SK-N-SH (cell line): Measurements from ENCODE around the gene FAM171A2. TPM values are rescaled to one million over a fixed set of nuclear protein-coding genes. Genes with fewer than 3 reads are reported as not detected.

Experiments
- CTCF ChIA-PET: fragments of 300-600, 350-600 bp; formaldehyde crosslinking; extraction: SDS; loops from one replicate; lab custom pipeline; 2021; lab: Yijun Ruan, JAX
- POLR2A ChIA-PET: fragments of 350-600 bp; sonication (Branson Sonifier 250); formaldehyde crosslinking; extraction: SDS; loops from one replicate; lab custom pipeline; 2020; ENCODE audit warnings: antibody characterized with exemption, inconsistent platforms; lab: Yijun Ruan, JAX
- DNase-seq: peaks from one replicate; pipeline ENCODE4 v3.0.0; 2012
- H2AFZ ChIP-seq: fragments of 200-600 bp; sonication (generic); 2 replicates; pipeline ENCODE4 v1.8.1; 2016; ENCODE audit warnings: antibody characterized with exemption, mild to moderate bottlenecking, low read depth
- H3F3A ChIP-seq: fragments of 200-600 bp; sonication (generic); replicated peaks from 2 replicates; pipeline ENCODE3; 2016; ENCODE audit warnings: antibody characterized with exemption, mild to moderate bottlenecking; ENCODE audit not compliant: insufficient read depth
- H3K27ac ChIP-seq, 2 experiments: fragments of 200-500 bp in 1 of 2; fragments of 200-600 bp in 1 of 2; sonication (Bioruptor generic) in 1 of 2; sonication (generic), shearing (Covaris generic) in 1 of 2; 2 replicates each; pipeline versions ENCODE4 v1.5.1 to v1.6.1; 2014 to 2016; ENCODE audit warnings: low read depth in 2 of 2, inconsistent platforms in 1 of 2, low read length in 1 of 2, mild to moderate bottlenecking in 1 of 2, mixed read lengths in 1 of 2
- H3K27me3 ChIP-seq: fragments of 200-600 bp; sonication (generic), shearing (Covaris generic); 2 replicates; pipeline ENCODE4 v1.6.1; 2016; ENCODE audit warnings: mixed run types; ENCODE audit not compliant: insufficient read depth
- H3K36me3 ChIP-seq, 2 experiments: fragments of 200-500 bp in 1 of 2; fragments of 200-600 bp in 1 of 2; sonication (Bioruptor generic) in 1 of 2; sonication (generic) in 1 of 2; replicated peaks in 1 of 2; 2 replicates each; pipeline versions ENCODE3 to v1.5.1; 2014 to 2016; ENCODE audit warnings: low read length in 1 of 2, mild to moderate bottlenecking in 1 of 2; ENCODE audit not compliant: insufficient read depth in 2 of 2, control insufficient read depth in 1 of 2
- H3K4me1 ChIP-seq, 2 experiments: fragments of 200-500 bp in 1 of 2; fragments of 200-600 bp in 1 of 2; sonication (Bioruptor generic) in 1 of 2; sonication (generic), shearing (Covaris generic) in 1 of 2; 2 replicates each; pipeline versions ENCODE4 v1.5.1 to v1.6.1; 2014 to 2016; ENCODE audit warnings: low read depth in 1 of 2, low read length in 1 of 2, mixed run types in 1 of 2; ENCODE audit not compliant: insufficient read depth in 2 of 2, control insufficient read depth in 1 of 2
- H3K4me2 ChIP-seq: fragments of 200-600 bp; sonication (generic), shearing (Covaris generic); 2 replicates; pipeline ENCODE4 v1.6.1; 2017; ENCODE audit warnings: mixed run types
- H3K4me3 ChIP-seq, 2 experiments: fragments of 200-500 bp in 1 of 2; fragments of 200-600 bp in 1 of 2; sonication (Bioruptor generic) in 1 of 2; sonication (generic), shearing (Covaris generic) in 1 of 2; 2 replicates each; pipeline versions ENCODE4 v1.5.1 to v1.8.1; 2014 to 2016; ENCODE audit warnings: low read depth in 2 of 2, inconsistent platforms in 1 of 2, low read length in 1 of 2, mild to moderate bottlenecking in 1 of 2, mixed read lengths in 1 of 2, moderate library complexity in 1 of 2
- H3K79me2 ChIP-seq: fragments of 200-600 bp; sonication (generic); 2 replicates; pipeline ENCODE4 v1.8.1; 2017; ENCODE audit warnings: mild to moderate bottlenecking; ENCODE audit not compliant: insufficient read depth
- H3K9ac ChIP-seq: fragments of 200-600 bp; sonication (generic); 2 replicates; pipeline ENCODE4 v1.6.1; 2017; ENCODE audit warnings: mixed run types
- H3K9me2 ChIP-seq: fragments of 200-600 bp; sonication (generic); 2 replicates; pipeline ENCODE4 v1.6.1; 2017; ENCODE audit warnings: mixed run types
- H3K9me3 ChIP-seq: fragments of 200-600 bp; sonication (generic); 2 replicates; pipeline ENCODE4 v1.6.1; 2017; ENCODE audit warnings: mixed run types, mild to moderate bottlenecking, moderate library complexity
- H4K20me1 ChIP-seq: fragments of 200-600 bp; sonication (generic); 2 replicates; pipeline ENCODE4 v1.6.1; 2017; ENCODE audit warnings: mild to moderate bottlenecking, mixed run types; ENCODE audit not compliant: insufficient read depth
- CHD2 ChIP-seq: fragments of 150-350 bp; IDR thresholded peaks from 2 replicates; pipeline ENCODE4 v1.6.1; 2018; ENCODE audit warnings: low read length; ENCODE audit not compliant: partially characterized antibody
- EP300 ChIP-seq, 2 experiments: IDR thresholded peaks; 2 replicates each; pipeline versions ENCODE4 v1.4.0 to v1.6.1; 2012; ENCODE audit warnings: borderline replicate concordance in 1 of 2, low read depth in 1 of 2, low read length in 1 of 2
- EZH2phosphoT487 ChIP-seq: fragments of 200-600 bp; sonication (generic); IDR thresholded peaks from 2 replicates; pipeline ENCODE4 v1.6.1; 2017; ENCODE audit warnings: low read depth, mixed run types, mild to moderate bottlenecking, antibody characterized with exemption, moderate library complexity, borderline replicate concordance
- FOSL2 ChIP-seq: IDR thresholded peaks from 2 replicates; pipeline ENCODE4 v1.4.0; 2012; ENCODE audit warnings: low read depth, mild to moderate bottlenecking, moderate library complexity, borderline replicate concordance
- FOXJ3 ChIP-seq: sonication (generic); formaldehyde crosslinking; IDR thresholded peaks from 2 replicates; pipeline ENCODE4 v1.5.1; 2020; ENCODE audit warnings: mild to moderate bottlenecking, missing genetic modification reagents
- GABPA ChIP-seq: IDR thresholded peaks from 2 replicates; pipeline ENCODE4 v1.4.0; 2012; ENCODE audit warnings: low read depth, mild to moderate bottlenecking
- GATA2 ChIP-seq: sonication (generic); formaldehyde crosslinking; IDR thresholded peaks from 2 replicates; pipeline ENCODE4 v1.5.0; 2020; ENCODE audit warnings: mild to moderate bottlenecking, missing genetic modification reagents
- MEF2A ChIP-seq: IDR thresholded peaks from 2 replicates; pipeline ENCODE4 v1.4.0; 2012; ENCODE audit warnings: low read depth, borderline replicate concordance
- MXI1 ChIP-seq: IDR thresholded peaks from 2 replicates; pipeline ENCODE4 v1.6.1; 2012; ENCODE audit warnings: mild to moderate bottlenecking, low read depth, low read length, improper control_type of control experiment
- NRF1 ChIP-seq: IDR thresholded peaks from 2 replicates; pipeline ENCODE4 v1.6.1; 2012; ENCODE audit warnings: low read depth, mild to moderate bottlenecking, low read length
- POLR2AphosphoS5 ChIP-seq: IDR thresholded peaks from 2 replicates; pipeline ENCODE4 v1.6.1; 2012; ENCODE audit warnings: low read depth, low read length
- RAD21 ChIP-seq: IDR thresholded peaks from 2 replicates; pipeline ENCODE4 v1.6.1; 2012; ENCODE audit warnings: mild to moderate bottlenecking, low read length
- RCOR1 ChIP-seq: fragments of 150-350 bp; IDR thresholded peaks from 2 replicates; pipeline ENCODE4 v1.6.1; 2017; ENCODE audit warnings: antibody characterized with exemption, low read length
- RFX5 ChIP-seq: IDR thresholded peaks from 2 replicates; pipeline ENCODE4 v1.6.1; 2012; ENCODE audit warnings: mild to moderate bottlenecking, improper control_type of control experiment, low read length
- SMC3 ChIP-seq: IDR thresholded peaks from 2 replicates; pipeline ENCODE4 v1.6.1; 2012; ENCODE audit warnings: low read depth, low read length, improper control_type of control experiment
- TCF12 ChIP-seq: IDR thresholded peaks from 2 replicates; pipeline ENCODE4 v1.4.0; 2012
- YY1 ChIP-seq: IDR thresholded peaks from 2 replicates; pipeline ENCODE4 v1.4.0; 2012; ENCODE audit warnings: low read depth, mild to moderate bottlenecking
- WGBS: methylation state at CpG from one replicate; pipeline ENCODE4 v1.1.6; 2017; ENCODE audit warnings: low lambda C conversion rate; 5-methylcytosine and 5-hydroxymethylcytosine counted together
- polyA plus RNA-seq, 3 experiments: library from polyadenylated mRNA; depleted of rRNA; stranded (reverse); fragments of >200 nt; gene quantifications; 2 replicates each; pipeline ENCODE4 v1.2.3, GENCODE V29; 2012
- TF ChIP-seq, protein P1 (sequence below): fragments of 150-350 bp; IDR thresholded peaks from 2 replicates; pipeline ENCODE4 v1.6.1; 2017; ENCODE audit warnings: antibody characterized with exemption, low read length, low read depth, borderline replicate concordance
- TF ChIP-seq, protein P2 (sequence below): IDR thresholded peaks from 2 replicates; pipeline ENCODE4 v1.4.0; 2012; ENCODE audit warnings: low read depth, borderline replicate concordance
- TF ChIP-seq, protein P3 (sequence below): fragments of 200-600 bp; sonication (generic); IDR thresholded peaks from 2 replicates; pipeline ENCODE4 v1.6.1; 2017; ENCODE audit warnings: antibody characterized with exemption, mild to moderate bottlenecking, moderate library complexity
- TF ChIP-seq, protein P4 (sequence below): IDR thresholded peaks from 2 replicates; pipeline ENCODE4; 2012
- TF ChIP-seq, protein P5 (sequence below): IDR thresholded peaks from 2 replicates; pipeline ENCODE4 v1.4.0; 2012; ENCODE audit warnings: low read depth
- TF ChIP-seq, protein P6 (sequence below): IDR thresholded peaks from 2 replicates; pipeline ENCODE4 v1.6.1; 2012; ENCODE audit warnings: mild to moderate bottlenecking, low read depth, low read length, moderate library complexity

The FAM171A2 gene
- polyA plus RNA-seq, 1 of the 3 experiments (the other 2 are of a cell fraction) = 4.9 TPM

DNA sequence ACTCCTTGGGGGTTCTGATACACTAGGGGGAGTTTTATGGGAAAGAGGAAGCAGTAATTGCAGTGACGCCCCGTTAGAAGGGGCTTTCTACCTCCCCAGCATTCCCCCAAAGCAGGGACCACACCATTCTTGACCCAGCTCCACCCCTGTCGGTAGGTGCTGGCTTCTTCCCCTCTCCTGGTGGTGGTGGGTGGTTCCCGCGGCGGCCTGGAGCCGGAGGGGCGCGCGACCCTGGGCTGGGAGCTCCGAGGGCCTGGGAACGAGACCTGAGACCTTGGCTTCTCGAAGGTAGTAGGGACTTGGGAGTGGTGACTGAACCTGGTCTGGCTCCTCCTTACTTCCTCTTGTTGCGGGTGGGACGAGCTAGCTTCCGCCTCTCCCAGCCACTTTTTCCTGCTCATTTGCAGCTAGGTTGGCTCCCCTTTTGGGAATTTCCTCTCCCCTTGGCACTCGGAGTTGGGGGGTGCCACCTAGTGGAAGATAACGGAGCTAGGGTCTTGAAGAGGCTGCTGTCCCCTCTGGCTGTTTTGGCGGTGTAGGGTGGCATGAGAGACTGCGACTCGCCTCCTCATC lies 18.1 kb downstream of the FAM171A2 start:
- peak; percentile 81 for DNase-seq
- 2% methylated on average over 19 of the region's 21 CpGs for WGBS
- POLR2A ChIA-PET = interaction anchor here (0.5 to 1.6 kb wide), 8 partner anchors 14 to 176 kb away, joined by 3 to 7 read pairs (median 3); partner anchors contain the start of genes FAM171A2 and SLC25A39
- no peak for TF ChIP-seq RCOR1
- no peak; the same call in 1 of the 2 replicates for TF ChIP-seq MXI1
- TF ChIP-seq RFX5 = no peak
- no peak for TF ChIP-seq EP300 (IDR thresholded peaks at IDR 0.05; ENCODE audit: borderline replicate concordance in 1 of 2, low read depth in 1 of 2, low read length in 1 of 2)
- TF ChIP-seq YY1 = no peak
- TF ChIP-seq FOSL2 = no peak
- TF ChIP-seq, protein P1, sequence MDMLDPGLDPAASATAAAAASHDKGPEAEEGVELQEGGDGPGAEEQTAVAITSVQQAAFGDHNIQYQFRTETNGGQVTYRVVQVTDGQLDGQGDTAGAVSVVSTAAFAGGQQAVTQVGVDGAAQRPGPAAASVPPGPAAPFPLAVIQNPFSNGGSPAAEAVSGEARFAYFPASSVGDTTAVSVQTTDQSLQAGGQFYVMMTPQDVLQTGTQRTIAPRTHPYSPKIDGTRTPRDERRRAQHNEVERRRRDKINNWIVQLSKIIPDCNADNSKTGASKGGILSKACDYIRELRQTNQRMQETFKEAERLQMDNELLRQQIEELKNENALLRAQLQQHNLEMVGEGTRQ = no peak
- TF ChIP-seq, protein P2, sequence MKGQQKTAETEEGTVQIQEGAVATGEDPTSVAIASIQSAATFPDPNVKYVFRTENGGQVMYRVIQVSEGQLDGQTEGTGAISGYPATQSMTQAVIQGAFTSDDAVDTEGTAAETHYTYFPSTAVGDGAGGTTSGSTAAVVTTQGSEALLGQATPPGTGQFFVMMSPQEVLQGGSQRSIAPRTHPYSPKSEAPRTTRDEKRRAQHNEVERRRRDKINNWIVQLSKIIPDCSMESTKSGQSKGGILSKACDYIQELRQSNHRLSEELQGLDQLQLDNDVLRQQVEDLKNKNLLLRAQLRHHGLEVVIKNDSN = no peak
- TF ChIP-seq SMC3 = peak; percentile 42
- TF ChIP-seq, protein P3, sequence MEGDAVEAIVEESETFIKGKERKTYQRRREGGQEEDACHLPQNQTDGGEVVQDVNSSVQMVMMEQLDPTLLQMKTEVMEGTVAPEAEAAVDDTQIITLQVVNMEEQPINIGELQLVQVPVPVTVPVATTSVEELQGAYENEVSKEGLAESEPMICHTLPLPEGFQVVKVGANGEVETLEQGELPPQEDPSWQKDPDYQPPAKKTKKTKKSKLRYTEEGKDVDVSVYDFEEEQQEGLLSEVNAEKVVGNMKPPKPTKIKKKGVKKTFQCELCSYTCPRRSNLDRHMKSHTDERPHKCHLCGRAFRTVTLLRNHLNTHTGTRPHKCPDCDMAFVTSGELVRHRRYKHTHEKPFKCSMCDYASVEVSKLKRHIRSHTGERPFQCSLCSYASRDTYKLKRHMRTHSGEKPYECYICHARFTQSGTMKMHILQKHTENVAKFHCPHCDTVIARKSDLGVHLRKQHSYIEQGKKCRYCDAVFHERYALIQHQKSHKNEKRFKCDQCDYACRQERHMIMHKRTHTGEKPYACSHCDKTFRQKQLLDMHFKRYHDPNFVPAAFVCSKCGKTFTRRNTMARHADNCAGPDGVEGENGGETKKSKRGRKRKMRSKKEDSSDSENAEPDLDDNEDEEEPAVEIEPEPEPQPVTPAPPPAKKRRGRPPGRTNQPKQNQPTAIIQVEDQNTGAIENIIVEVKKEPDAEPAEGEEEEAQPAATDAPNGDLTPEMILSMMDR = peak; percentile 61
- no peak for TF ChIP-seq FOXJ3 (CRISPR knock-in tag)
- no peak for TF ChIP-seq MEF2A
- TF ChIP-seq POLR2AphosphoS5 = no peak
- peak; percentile 69 for TF ChIP-seq RAD21
- TF ChIP-seq, protein P4, sequence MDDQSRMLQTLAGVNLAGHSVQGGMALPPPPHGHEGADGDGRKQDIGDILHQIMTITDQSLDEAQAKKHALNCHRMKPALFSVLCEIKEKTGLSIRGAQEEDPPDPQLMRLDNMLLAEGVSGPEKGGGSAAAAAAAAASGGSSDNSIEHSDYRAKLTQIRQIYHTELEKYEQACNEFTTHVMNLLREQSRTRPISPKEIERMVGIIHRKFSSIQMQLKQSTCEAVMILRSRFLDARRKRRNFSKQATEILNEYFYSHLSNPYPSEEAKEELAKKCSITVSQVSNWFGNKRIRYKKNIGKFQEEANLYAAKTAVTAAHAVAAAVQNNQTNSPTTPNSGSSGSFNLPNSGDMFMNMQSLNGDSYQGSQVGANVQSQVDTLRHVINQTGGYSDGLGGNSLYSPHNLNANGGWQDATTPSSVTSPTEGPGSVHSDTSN = no peak
- TF ChIP-seq GABPA = no peak
- no peak for TF ChIP-seq GATA2 (CRISPR knock-in tag)
- TF ChIP-seq, protein P5, sequence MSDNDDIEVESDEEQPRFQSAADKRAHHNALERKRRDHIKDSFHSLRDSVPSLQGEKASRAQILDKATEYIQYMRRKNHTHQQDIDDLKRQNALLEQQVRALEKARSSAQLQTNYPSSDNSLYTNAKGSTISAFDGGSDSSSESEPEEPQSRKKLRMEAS = no peak
- TF ChIP-seq, protein P6, sequence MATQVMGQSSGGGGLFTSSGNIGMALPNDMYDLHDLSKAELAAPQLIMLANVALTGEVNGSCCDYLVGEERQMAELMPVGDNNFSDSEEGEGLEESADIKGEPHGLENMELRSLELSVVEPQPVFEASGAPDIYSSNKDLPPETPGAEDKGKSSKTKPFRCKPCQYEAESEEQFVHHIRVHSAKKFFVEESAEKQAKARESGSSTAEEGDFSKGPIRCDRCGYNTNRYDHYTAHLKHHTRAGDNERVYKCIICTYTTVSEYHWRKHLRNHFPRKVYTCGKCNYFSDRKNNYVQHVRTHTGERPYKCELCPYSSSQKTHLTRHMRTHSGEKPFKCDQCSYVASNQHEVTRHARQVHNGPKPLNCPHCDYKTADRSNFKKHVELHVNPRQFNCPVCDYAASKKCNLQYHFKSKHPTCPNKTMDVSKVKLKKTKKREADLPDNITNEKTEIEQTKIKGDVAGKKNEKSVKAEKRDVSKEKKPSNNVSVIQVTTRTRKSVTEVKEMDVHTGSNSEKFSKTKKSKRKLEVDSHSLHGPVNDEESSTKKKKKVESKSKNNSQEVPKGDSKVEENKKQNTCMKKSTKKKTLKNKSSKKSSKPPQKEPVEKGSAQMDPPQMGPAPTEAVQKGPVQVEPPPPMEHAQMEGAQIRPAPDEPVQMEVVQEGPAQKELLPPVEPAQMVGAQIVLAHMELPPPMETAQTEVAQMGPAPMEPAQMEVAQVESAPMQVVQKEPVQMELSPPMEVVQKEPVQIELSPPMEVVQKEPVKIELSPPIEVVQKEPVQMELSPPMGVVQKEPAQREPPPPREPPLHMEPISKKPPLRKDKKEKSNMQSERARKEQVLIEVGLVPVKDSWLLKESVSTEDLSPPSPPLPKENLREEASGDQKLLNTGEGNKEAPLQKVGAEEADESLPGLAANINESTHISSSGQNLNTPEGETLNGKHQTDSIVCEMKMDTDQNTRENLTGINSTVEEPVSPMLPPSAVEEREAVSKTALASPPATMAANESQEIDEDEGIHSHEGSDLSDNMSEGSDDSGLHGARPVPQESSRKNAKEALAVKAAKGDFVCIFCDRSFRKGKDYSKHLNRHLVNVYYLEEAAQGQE = no peak
- TF ChIP-seq TCF12 = no peak
- TF ChIP-seq EZH2phosphoT487 = no peak
- no peak for TF ChIP-seq NRF1
- TF ChIP-seq CHD2 = no peak

More for the DNA sequence above, 18.1 kb downstream of the FAM171A2 start:
- peak overlapping the region; percentile 83 to 98 for H3K4me3 ChIP-seq
- no peaks in the 10 kb centered on the region for H3K27me3 ChIP-seq
- H3K4me1 ChIP-seq = peaks cover 0 to 13% of the 10 kb centered on the region in 2 experiments; a peak in 1 of 4 replicates
- peaks cover 7% of the 10 kb centered on the region; the same call in 1 of the 2 replicates for H4K20me1 ChIP-seq
- H3K27ac ChIP-seq = peak overlapping the region; percentile 40 to 66; a peak in 3 of 4 replicates
- peak overlapping the region; percentile 84 for H3K9ac ChIP-seq
- H3F3A ChIP-seq = no peaks in the 10 kb centered on the region
- H3K9me2 ChIP-seq = no peaks in the 10 kb centered on the region
- CTCF ChIA-PET = interaction anchor here (0.8 to 3.6 kb wide), 24 partner anchors 9 to 436 kb away, joined by 3 to 53 read pairs (median 5); partner anchors contain the start of genes FAM171A2, HDAC5, SLC25A39 and TMUB2
- H3K79me2 ChIP-seq = peaks cover 21% of the 10 kb centered on the region
- H3K4me2 ChIP-seq = peak overlapping the region; percentile 97
- no peaks in the 10 kb centered on the region for H3K9me3 ChIP-seq
- H2AFZ ChIP-seq = peak overlapping the region; percentile 88
- H3K36me3 ChIP-seq = peaks cover 0 to 9% of the 10 kb centered on the region in 2 experiments
